IPS-20b (cell line): Measurements from ENCODE around the gene BRD3.

ENCODE experiments used
- H3K27ac ChIP-seq: one replicate; pipeline ENCODE4 v1.5.1; 2013; ENCODE audit warnings: low read length
- H3K27me3 ChIP-seq: 2 replicates; pipeline ENCODE4 v1.6.1; 2013; ENCODE audit warnings: mild to moderate bottlenecking, low read length, inconsistent platforms; ENCODE audit not compliant: insufficient read depth
- H3K36me3 ChIP-seq: 2 replicates; pipeline ENCODE4 v1.6.1; 2013; ENCODE audit warnings: low read depth, mild to moderate bottlenecking, inconsistent platforms, low read length, moderate library complexity; ENCODE audit not compliant: insufficient read depth
- H3K4me1 ChIP-seq: 2 replicates; pipeline ENCODE4 v1.6.1; 2013; ENCODE audit warnings: mild to moderate bottlenecking, control low read depth, inconsistent platforms, low read length, moderate library complexity; ENCODE audit not compliant: insufficient read depth
- H3K4me3 ChIP-seq: 2 replicates; pipeline ENCODE4 v1.5.1; 2013; ENCODE audit warnings: mild to moderate bottlenecking, low read length, inconsistent platforms
- H3K9ac ChIP-seq: 2 replicates; pipeline ENCODE4 v1.6.1; 2013; ENCODE audit warnings: low read depth, mild to moderate bottlenecking, inconsistent platforms, low read length, moderate library complexity
- H3K9me3 ChIP-seq: 2 replicates; pipeline ENCODE4 v1.6.1; 2013; ENCODE audit warnings: mild to moderate bottlenecking, low read depth, low read length, inconsistent platforms; ENCODE audit not compliant: insufficient read depth

Gene BRD3

DNA sequence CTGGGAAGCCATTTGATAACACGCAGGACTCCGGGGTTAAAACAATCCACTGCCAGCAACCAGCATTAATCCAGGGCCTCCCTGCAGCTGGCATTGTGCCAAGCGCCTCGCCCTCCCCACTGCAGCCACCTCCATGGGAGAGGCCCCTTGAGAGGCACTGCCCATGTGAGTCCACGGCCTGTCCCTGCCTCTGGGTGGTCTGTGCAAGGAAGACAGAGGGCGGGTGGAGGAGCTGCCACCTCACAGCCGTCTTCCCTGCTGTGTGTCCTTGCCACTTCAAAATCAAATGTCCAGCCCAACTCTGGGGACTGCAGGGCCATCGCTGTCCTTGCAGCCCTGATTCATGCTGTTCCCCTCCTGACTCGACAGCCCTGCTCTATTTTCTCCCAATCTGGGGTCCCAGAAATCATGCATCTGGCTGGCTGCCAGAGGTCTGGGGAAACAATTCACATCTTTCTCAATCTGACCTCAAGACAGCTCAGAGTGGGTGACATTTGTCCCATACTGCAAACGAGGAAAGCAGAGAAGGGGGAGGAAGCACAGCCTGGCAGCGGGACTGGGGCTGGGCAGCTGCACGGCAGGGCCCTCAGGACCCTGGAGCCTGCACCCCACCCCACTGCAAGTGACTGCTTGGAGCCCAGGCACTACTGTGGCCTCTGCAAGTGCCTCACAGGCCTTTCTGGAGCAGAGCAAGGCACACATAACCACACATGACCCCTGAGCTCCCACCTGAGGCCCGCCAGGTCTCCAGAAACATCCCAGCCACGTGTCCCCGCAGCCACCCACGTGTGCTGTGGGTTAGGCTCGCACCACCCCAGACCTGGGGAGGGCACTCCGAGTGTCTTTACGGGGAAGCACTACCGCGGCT is 26.8 kb downstream of the BRD3 start:
- no peak overlapping the region for H3K27ac ChIP-seq
- H3K4me3 ChIP-seq, result no peak overlapping the region
- no peaks in the 10 kb centered on the region for H3K4me1 ChIP-seq
- H3K27me3 ChIP-seq, result no peaks in the 10 kb centered on the region
- H3K9me3 ChIP-seq, result no peaks in the 10 kb centered on the region
- no peak overlapping the region for H3K9ac ChIP-seq
- H3K36me3 ChIP-seq, result peaks cover 93% of the 10 kb centered on the region

DNA sequence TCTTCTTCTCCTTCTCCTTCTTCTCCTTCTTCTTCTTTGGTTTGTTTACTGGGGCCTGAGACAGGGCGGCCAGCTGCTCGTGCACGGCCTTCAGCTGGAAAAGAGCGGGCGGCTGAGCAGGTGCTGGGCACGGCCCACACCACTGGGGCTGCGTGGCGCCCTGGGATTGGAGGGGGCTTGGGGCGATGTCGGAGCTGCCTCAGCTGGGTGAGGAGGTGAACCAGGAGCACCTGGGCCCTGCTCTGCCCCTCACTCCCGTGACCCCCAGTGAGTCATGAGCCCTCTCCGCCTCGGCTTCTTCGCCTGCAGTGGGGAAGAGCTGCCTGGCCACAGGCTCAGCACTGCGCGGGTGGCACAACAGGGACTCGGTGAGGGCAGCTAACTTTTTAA is 27.7 kb downstream of the BRD3 start:
- Histone ChIP-seq H3K36me3 (peaks cover 93% of the 10 kb centered on the region), H3K9ac (no peak overlapping the region), H3K27ac (no peak overlapping the region)

DNA sequence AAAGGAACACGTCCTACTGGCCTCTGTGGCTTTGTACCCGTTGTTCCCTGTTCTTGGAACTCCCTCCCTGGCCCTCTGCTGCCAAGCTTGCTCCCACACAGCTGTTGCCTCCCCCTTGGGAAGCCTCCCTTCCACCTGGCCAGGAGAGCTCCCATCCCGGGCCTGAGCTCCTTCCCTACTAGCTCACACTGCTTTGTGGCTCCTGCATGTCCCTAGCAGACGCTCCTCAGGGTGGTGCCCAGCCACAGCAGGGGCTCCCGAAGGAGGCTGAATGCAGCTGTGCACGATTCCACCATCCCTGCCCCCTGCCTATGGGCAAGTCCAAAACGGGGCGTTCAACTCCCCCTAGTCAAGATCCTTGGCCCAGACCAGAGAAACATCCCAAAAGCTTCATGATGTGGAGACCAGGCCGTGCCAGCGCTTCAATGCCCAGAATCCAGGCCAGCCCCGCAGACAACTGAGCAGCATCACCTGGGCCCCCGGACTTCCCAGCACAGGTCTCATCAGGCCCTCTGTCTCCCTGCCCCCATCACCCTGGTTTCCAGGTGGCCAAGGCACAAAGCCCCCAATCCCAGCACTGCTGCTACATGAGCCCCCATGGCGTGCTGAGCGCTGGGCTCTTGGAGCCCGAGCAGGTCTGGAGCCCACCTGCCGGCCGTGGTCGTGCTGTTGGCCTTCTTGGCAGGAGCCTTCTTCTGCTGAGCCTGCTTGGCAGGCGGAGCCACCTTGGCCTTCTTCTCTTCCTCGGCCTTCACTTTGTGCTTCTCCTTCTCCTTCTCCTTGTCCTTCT is 28.2 kb downstream of the BRD3 start:
- Histone ChIP-seq H3K27me3 (no peaks in the 10 kb centered on the region), H3K36me3 (peaks cover 93% of the 10 kb centered on the region), H3K9me3 (no peaks in the 10 kb centered on the region), H3K9ac (no peak overlapping the region), H3K27ac (no peak overlapping the region), H3K4me1 (no peaks in the 10 kb centered on the region), H3K4me3 (no peak overlapping the region)

More for the DNA sequence above, 27.7 kb downstream of the BRD3 start:
- Histone ChIP-seq H3K4me1 (no peaks in the 10 kb centered on the region), H3K4me3 (no peak overlapping the region), H3K27me3 (no peaks in the 10 kb centered on the region), H3K9me3 (no peaks in the 10 kb centered on the region)

DNA sequence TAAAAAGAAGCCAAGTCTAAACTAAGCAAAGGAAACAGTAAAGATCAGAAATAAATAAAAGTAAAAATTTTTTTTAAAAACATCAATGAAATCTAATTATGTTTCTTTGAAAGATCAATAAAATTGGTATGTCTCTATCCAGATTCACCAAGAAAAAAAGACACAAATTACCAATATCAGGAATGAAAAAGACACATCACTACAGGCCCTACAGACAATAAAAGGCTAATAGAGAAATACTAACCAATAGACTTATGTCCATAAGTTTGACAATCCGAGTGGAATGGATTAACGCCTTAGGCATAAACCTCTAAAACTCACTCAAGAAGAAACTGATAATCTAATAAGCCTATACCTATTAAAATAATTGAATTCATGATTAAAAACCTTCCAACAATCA is 30.2 kb downstream of the BRD3 start:
- H3K27me3 ChIP-seq, result no peaks in the 10 kb centered on the region
- no peak overlapping the region for H3K27ac ChIP-seq
- no peaks in the 10 kb centered on the region for H3K9me3 ChIP-seq
- no peak overlapping the region for H3K4me3 ChIP-seq
- H3K4me1 ChIP-seq, result no peaks in the 10 kb centered on the region
- peaks cover 92% of the 10 kb centered on the region for H3K36me3 ChIP-seq
- H3K9ac ChIP-seq, result no peak overlapping the region

DNA sequence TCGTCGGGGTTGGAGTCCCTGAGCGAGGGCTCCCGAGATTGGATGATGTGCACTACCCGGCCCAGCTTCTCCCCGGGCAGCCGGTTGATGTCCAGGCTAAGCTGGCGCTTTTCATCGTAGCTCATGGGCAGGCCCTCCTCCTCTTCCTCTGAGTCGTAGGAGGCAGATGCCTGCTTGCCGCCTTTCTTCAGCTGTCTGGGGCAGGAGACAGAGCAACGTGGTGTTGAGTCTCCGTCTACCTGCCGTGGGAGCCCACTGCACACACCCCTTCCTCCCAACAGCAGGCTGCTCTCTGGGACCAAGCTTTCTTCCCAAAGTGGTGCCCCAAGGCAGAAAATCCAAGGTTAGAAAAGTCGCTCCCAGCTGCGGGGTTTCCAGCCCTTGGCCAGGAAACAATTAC is 31.7 kb downstream of the BRD3 start:
- Histone ChIP-seq H3K4me3 (no peak overlapping the region), H3K9me3 (no peaks in the 10 kb centered on the region), H3K4me1 (no peaks in the 10 kb centered on the region), H3K27ac (no peak overlapping the region), H3K9ac (no peak overlapping the region), H3K27me3 (no peaks in the 10 kb centered on the region), H3K36me3 (peaks cover 92% of the 10 kb centered on the region)

DNA sequence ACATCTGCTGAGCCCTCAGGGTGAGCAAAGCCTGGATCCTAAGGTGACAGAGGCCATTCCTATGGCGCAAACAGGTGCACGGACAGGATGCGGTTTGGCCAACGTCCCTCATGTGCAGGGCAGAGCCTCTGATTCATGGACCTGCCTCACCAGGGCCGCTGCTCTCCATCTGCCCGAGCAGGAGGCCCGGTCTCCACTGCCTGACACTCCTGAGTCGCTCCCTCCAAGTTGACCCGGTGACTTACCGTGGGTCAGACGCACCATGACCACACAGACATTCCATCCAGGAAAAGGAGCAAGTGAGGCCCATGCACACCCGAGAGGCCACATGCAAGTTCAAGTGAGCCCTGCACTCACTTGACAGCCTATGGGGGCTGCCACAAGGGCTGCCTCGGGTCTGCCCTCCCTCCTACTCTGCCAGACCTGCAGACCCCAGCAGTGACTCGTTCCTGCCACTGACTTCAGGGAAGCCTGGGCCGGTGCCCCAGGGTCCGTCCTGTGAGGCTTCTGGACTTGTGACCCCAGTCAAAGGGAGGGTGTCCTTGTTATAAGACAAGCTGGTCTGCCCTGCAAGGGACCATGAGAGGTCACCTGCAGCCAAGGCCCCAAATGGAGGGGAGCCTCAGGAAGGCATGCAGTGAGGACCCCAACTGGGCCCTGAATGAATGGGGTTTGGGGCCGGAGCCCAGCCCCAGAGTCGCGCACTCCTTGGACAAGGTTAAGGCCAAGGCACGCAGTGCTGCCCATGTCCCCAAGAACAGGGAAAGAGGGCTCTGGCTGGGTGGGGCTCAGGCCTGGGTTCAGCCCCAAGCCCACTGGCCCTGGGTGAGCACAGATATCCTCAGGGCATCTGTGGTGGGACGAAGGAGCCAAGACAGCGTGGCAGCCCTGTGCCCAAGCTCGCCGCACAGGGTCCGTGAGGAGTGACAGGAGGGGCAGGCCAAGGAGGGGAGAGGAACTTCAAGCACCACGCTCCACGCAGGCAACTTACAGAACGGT is 32.5 kb downstream of the BRD3 start:
- Histone ChIP-seq H3K4me3 (no peak overlapping the region), H3K9me3 (no peaks in the 10 kb centered on the region), H3K9ac (no peak overlapping the region), H3K4me1 (no peaks in the 10 kb centered on the region), H3K27me3 (no peaks in the 10 kb centered on the region), H3K27ac (no peak overlapping the region), H3K36me3 (peaks cover 92% of the 10 kb centered on the region)

DNA sequence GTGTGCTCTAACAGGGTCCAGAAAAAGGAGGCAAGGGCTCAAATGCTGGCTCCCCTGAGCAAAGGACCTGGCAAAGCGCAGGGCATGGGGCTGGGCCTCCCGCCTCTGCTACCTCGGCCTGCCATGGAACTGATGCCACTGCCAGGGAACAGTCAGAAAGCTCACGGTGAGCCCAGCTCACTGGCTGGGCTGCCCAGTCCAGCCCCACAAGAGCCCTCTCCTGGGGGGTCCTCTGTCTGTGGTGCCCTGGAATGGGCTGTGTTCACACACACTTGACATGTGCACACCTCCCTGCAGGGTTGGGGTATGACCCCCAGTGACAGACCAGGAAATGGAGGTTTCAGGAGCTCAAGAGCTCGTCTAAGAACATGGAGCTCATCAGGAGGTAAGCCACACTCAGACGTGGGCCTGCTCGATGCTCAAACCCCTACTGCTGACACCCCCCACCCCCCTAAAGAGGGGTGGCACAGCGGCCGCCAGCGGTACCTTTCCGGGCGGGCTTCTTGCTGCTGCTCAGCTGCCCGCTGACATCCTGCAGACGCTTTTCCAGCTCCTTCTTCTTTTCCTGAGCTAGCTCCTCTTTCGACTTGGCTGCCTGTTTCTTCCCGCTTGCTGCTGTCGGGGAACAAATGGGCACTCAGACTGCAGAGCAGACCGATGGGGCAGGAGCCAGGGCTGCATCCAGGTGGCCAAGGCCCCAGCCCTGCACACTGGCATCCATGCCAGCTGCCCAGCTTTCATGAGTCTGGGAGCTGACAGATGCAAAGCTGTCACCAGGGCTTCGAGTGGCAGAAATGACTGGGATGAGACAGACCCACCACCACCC is 33.4 kb downstream of the BRD3 start:
- no peak overlapping the region for H3K9ac ChIP-seq
- peaks cover 89% of the 10 kb centered on the region for H3K36me3 ChIP-seq
- no peaks in the 10 kb centered on the region for H3K9me3 ChIP-seq

DNA sequence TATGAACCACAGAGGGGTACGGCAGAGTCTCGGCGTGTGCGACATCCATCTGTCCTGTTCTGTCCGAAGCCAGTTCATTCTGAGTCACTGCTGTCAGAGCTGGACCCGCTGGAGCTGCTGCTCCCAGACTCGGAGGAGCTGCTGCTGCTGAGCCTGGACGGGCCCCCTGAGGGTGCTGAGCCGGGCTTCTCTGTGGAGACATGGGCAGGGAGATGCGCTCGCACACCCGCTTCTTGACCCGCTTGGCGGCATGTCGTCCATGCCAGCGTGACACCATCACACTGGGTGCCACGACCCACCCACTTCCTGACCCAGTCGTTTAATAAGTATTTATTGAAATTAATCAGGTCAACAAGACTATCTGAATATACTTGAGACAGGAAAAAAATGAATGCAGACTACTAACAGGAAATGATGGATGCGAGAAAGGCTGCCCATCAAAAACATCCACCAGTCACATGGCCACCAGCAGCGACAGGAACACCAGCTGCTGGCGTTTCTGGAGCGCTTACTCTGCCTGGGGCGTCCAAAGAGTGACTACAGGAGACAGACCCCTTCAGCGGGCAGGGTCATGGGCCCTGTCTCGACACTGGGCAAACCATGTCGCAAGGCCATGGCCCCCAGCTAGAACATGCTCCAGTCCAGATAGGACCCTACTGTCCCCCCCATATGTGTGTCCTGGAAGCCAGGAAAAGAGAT is 34.2 kb downstream of the BRD3 start:
- Histone ChIP-seq H3K27ac (no peak overlapping the region), H3K4me1 (no peaks in the 10 kb centered on the region), H3K9me3 (no peaks in the 10 kb centered on the region), H3K27me3 (no peaks in the 10 kb centered on the region), H3K4me3 (no peak overlapping the region), H3K36me3 (peaks cover 85% of the 10 kb centered on the region), H3K9ac (no peak overlapping the region)

More for the DNA sequence above, 33.4 kb downstream of the BRD3 start:
- Histone ChIP-seq H3K27ac (no peak overlapping the region), H3K27me3 (no peaks in the 10 kb centered on the region), H3K4me1 (no peaks in the 10 kb centered on the region), H3K4me3 (no peak overlapping the region)

DNA sequence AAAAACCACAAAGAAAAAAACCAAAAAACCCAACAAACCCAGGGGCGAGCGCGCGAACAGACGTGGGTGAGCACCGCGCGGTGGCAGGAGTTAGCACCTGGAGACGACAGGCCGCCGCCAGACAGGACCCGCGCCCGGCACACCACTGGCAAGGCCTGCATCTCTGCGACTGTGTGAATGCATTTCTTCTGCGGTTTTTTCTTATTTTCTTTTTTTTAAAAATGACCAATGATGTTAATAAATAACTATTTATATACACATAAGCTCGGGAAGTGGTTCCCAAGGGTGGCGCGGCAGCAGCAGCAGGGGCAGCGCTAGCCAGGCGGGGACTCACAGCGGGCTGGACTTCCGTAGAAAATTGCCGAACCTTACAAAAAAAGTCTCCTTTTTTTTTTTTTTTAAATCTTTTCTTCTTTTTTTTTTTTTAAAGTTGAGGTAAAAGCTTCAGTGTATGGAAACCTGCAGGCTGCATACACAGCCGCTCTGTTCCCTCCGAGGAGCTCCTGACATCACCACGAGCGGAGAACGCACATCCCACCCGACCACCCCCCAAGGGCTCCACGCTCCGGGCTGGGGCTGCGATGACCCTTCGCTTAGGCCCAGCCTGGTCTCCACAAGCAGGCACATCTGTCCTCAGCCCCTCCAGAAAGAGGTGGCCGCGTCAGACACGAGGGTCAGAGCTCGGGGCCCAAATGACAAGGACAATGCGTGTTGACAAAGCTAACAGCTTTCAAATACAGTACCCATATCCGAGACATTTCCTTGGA is 35.2 kb downstream of the BRD3 start:
- H3K27me3 ChIP-seq, result no peaks in the 10 kb centered on the region
- H3K36me3 ChIP-seq, result peaks cover 75% of the 10 kb centered on the region
- no peak overlapping the region for H3K9ac ChIP-seq
- H3K4me1 ChIP-seq, result no peaks in the 10 kb centered on the region
- no peaks in the 10 kb centered on the region for H3K9me3 ChIP-seq
- H3K4me3 ChIP-seq, result no peak overlapping the region
- no peak overlapping the region for H3K27ac ChIP-seq

DNA sequence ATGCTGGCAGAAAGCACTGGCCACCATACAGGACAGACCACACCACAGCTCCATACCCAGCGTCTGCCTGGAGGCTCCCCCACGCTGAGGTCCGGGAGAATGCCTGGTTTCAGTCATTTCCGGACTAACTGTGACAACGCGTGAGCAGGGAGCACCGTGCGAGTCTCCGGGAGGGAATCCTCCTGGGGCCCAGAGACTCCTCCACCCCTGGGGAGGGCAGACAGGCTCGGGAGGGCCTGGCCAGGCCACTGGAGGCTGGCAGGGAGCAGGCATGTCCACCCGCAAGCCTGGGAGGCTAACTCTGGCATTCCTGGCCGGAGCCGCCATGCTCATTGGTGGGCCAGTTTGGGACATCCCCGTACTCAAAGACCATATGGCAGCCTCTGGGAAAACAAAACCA is 36.0 kb downstream of the BRD3 start:
- no peak overlapping the region for H3K27ac ChIP-seq
- no peak overlapping the region for H3K9ac ChIP-seq
- no peaks in the 10 kb centered on the region for H3K9me3 ChIP-seq
- peaks cover 71% of the 10 kb centered on the region for H3K36me3 ChIP-seq
- H3K27me3 ChIP-seq, result no peaks in the 10 kb centered on the region
- H3K4me3 ChIP-seq, result no peak overlapping the region
- no peaks in the 10 kb centered on the region for H3K4me1 ChIP-seq
